NOMO-1 (cell line): ENCODE results near the gene MRPL34.
"Not testable (repeated sequence)": the region's sequence is repeated elsewhere in the genome, so short reads cannot be mapped to it uniquely, and the experiment has no call there.

Experiments
- DNase-seq, 2 experiments: peaks; one replicate each; lab custom pipeline; 2025; ENCODE audit not compliant: unreplicated experiment in 2 of 2; lab: John Stamatoyannopoulos, UW

The MRPL34 gene

DNA sequence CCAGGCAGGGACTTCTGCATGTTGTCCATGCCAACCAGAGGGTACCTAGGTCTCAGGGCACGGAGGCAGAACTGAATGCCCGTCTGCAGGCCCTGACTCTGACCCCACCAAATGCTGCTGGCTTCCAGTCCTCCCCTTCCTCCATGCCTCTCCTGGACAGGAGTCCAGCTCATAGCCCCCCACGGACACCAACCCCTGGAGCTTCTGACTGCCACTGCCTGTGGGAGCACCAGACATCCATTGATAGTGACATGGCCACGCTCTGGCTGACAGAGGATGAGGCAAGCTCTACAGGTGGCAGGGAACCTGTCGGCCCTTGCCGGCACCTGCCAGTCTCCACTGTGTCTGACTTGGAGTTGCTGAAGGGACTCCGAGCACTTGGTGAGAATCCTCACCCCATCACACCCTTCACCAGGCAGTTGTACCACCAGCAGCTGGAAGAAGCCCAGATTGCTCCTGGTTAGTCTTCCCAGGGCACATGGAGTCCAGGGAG, 22.1 kb upstream of the MRPL34 start:
- no peak for DNase-seq

DNA sequence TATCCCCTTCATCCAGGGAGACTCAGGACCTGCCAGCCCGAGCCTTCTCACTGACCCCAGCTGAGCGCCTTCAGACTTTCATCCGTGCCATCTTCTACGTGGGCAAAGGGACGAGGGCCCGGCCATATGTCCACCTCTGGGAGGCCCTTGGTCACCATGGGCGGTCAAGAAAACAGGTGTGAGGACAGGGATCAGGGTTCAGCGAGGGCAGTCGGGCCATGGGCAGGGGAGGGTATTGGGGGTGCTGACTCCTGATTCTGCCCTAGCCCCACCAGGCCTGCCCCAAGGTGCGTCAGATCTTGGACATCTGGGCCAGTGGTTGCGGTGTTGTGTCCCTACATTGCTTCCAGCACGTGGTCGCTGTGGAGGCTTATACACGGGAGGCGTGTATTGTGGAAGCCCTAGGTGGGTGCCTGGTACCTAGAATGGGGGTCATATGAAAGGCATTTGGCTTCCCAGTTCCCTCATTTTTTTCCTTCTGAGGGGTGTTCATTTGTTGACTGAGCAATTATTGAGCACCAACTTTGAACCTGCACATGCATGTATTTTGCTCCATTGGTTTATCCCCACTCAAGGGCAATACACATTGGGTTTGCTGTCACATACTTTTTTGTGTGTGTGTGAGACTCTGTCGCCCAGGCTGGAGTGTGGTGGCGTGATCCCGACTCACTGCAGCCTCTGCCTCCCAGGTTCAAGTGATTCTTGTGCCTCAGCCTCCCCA, 20.1 kb upstream of the MRPL34 start:
- DNase-seq, result no peak

DNA sequence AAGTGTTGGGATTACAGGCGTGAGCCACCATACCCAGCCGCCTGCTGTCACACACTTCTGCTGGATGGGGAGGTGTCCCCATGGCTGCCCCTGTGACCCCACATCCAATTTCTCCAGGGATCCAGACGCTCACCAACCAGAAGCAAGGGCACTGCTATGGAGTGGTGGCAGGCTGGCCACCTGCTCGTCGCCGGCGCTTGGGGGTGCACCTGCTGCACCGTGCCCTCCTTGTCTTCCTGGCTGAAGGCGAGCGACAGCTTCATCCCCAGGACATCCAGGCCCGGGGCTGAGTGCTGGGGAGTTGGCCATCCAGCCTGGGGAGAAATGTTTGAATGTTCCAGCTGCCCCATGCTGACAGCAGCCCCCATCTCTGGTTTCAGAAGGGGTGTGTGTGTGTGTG, 19.4 kb upstream of the MRPL34 start:
- DNase-seq, result no peak

DNA sequence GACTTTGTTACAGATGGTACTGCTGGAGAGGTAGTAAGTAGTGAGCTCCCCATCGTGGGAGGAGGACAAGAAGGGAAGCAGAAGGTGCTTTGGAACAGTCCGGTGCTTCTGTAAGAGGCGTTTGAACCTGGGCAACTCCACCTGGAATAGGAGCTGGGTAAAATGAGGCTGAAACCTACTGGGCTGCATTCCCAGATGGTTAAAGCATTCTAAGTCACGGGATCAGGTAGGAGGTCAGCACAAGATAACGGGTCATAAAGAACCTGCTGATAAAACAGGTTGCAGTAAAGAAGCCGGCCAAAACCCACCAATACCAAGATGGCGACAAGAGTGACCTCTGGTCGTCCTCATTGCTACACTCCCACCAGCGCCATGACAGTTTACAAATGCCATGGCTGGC, 18.9 kb upstream of the MRPL34 start:
- DNase-seq, result no peak

DNA sequence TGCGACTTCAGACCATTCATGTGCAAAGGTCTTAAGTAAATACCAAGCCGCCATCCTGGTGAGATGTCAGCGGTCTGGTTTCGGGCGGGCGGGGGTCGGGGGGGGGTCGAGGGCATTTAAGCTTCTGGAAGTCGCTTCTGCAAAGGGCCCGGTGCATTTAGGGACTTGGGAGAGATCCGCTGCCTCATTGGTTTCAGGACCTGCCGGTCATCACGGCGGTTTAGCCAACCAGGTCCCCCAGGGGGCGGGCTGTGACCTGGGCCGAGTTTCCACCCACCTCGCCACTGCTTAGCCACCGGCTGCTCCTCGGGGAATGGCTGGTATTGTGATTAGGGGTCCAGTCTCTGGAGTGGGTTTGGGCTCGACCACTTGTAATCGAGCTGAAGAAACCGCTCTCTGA, 16.2 kb upstream of the MRPL34 start:
- DNase-seq, result no peak

DNA sequence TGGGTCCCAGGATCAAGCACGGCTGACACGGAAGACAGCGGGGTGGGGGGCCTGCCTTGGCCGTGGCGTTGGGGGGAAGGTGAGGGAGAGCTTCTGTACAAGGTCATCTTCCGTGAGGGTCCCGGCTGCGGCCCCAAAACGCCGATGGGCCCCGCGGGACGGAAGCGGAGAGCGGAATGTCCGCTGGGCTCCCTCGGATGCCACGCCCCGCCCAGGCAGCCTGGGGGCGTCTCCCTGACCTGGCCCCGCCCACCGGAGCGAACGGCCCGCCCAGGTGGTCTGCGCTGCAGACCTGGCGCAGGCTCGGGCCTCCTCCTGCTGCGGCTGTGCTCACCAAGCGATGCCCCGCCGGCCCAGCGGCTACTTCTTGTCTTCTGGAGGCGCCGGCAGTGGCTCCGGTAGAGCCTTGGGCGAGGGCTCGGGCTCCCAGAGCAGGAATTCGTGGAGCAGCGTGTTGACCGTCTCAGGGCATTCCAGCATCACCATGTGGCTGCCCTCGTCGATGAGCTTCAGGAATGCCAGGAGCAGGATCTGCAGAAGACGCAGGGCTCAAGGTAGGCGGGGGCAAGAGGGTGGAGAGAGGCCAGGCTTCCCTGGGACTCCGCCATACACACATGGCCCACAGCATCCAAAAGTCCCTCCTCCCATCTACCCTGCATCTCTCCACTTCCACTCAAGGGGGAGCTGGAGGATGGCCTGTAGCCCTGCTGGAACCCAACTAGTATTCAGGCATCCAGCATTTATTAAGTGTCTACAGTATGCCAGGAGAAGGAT, 13.2 kb upstream of the MRPL34 start:
- DNase-seq, result peak; percentile 62 to 72

DNA sequence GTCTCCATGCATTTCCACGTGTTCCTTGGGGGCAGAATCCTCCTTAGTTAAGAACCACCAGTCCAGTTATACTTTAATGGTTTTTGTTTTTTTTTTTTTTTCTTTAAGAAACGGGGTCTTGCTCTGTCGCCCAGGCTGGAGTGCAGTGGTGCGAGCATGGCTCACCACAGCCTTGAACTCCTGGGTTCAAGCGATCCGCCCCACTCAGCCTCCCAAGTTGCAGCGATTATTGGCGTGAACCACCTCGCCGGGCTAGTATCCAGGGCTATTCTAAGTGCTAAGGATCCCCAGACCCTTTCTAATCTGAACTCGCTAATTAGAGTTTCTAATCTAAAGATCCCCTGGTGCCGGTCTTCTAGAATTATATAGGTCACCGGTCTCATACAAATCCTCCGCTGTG, 12.1 kb upstream of the MRPL34 start:
- DNase-seq, result no peak

DNA sequence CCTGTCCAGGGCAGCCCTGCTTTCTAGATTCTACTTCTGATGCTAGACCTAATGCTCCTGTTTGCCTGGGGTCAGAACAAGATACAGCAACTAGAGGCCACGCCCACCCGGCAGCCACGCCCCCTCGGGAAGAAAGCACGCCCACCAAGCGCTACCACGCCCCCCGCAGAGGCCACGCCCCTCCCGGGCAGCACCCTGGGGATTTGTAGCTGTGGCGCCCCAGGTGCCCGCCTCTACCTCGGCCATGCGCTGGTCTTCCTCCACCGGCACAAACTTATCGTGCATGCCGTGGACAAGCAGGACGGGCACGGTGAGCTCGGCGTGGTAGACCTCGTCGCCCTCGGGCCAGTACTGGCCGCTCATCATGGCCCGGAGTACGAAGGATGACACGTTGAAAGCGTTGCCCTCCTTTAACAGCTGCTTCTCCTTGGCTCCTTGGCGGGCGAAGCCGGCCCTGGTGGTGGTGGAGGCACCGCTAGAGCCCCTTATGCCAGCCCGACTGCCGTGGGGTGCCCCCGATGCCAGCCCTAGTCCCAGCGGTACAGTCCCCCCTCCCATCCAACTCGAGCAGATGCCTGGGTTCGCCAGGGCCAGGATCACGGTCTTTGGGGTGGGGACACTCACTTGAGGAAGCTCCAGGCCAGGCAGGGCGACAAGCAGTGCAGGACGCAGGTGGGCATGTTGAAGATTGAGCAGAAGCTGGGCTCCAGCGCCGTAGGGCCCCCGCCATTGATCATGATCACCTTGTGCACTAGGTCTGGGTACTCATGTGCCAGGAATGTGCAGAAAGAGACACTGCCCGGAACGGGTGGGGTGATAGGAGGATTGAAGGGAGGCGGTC, 11.4 kb upstream of the MRPL34 start:
- no peak for DNase-seq

DNA sequence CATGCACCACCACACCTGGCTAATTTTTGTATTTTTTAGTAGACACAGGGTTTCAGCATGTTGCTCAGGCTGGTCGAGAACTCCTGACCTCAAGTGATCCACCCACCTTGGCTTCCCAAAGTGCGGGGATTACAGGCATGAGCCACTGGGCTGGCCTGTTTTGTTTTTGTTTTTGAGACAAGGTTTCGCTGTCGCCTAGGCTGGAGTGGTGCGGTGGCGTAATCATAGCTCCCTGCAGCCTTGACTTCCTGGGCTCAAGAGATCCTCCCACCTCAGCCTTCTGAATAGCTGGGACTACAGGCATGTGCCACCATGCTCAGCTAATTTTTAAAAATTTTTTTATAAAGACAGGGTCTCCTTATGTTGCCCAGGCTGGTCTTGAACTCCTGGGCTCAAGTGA, 10.1 kb upstream of the MRPL34 start:
- not testable (repeated sequence) for DNase-seq

DNA sequence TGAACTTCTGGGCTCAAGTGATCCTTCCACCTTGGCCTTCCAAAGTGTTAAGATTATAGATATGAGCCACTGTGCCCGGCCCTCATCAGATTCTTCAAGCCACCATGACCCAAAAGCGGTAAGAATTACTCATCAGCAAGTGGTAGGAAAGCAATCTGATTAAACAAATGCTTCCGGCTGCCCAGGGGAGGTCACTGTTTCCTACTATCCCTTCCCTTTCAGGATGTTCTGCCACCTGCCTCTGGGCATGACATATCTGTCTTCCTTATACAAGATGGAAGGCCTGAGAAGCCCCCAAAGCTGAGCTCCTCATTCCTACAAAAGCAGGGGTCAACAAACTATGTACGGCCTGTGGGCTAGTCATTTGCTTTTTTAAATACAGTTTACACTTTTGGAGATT, 9.4 kb upstream of the MRPL34 start:
- DNase-seq, result no peak

DNA sequence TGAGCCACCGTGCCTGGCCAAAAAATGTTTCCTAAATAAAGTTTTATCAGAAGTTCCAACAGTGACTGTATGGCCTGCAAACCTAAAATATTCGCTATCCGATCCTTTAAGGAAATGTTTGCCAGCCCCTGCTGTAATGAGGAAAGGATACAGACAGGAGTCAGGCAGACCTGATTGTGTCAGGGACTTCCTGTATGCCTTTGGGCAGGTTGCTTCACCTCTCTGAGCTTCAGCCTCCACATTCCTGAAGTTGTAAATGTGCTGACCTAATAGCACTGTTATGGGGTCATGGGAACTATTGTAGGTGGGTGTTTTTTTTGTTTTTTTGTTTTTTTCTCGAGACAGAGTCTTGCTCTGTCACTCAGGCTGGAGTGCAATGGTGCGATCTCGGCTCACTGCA, 8.7 kb upstream of the MRPL34 start:
- DNase-seq, result no peak

DNA sequence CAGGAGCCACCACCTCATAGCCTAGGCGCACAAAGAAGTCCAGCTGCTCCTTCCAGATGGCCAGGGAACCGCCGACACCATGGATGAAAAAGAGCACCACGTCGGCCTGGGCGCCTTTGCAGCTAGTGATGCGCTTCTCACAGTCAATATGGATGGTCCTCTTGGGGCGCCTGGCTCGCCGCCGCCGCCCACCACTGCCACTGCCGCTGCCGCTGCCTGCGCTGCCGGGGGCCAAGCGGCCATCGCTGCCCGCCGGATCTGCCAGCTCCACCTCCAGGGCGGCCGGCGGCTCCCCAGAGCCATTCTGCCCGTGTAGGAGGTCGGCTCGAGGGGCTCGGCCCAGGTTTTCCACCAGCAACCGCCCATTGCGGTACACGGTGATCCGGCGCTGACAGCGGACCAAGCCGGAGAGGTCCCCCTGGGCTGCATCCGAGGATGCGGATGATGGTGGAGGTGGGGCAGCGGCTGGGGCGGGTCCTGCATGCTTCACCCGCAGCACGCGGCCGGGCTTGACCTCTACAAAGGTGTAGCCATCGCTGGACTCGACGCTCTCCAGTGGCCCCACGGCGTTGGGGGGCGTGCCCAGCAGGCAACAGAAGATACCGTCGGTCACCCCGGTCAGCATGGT, 4.6 kb upstream of the MRPL34 start:
- DNase-seq, result no peak

DNA sequence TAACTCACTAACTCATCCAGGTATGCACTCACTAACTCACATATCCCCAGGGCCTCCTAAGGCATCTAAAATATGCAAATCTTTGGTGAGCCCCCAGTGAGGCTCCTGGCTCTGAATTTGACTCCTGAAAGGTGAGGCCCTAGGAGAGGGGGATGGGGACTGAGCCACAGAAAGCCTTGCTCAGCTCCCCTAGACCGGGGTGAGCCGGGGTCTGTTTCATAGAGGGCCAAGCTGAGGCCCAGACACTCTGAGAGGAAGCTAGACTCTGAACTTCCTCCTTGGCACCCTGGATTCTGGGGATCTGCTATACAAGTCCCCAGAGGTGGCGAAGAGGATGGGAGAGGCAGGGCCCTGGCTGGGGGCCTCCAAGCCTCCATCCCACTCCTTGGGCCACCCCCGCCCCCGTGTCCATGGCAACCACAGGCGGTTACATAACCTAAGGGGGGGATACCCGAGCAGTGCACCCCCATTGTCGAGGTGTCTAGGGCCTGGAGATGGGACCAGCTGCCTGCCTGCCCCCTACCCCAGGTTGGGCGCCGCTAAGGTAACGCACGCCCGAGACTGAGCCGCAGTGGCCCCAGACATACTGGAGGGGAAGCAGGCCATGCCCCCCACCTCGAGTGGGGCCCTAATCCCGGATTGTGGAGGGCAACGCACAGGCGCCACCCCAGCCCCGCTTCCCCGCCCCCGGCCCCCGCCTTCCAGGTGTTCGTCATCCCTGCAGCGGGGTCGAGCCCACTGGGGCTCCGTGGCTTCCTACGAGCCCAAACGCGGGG, 3.1 kb upstream of the MRPL34 start:
- DNase-seq, result peak; percentile 30 to 62

DNA sequence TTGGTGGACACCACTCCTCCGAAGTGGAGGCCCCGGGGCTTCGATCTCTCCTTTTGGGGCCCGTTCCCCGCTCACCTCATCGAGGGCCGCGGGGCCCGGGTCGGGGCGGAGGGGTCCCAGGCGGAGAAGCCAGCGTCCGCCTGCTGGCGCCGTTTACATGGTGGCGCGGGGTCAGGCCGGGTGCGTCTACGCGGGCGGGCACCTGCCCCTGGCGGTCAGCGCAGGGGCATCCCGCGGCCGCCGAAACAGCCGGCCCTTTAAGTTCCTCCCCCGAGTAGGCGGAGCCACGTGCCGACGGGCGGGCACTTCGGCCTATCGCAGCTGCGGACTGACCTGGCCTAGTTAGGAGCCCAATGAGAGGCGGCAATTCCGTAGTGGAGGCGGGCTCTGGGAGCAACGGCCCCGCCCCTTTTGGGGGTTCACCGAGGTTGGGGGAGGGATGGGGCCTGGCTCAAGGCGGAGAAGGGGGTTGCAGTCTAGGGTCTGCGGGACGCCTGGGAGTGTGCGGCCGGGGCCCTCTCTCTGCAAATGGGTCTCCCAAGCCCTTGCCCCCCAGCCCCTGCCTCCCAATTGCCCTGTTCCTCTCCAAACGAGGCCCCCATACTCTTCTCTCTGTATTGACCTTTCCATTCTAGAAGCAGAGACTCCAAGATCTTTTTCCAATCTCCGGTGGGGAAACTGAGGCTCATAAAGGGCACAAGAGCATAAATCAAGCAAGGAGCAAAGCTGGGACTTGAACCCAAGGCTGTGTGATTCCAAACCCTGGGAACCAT, 2.3 kb upstream of the MRPL34 start, which contains the start of gene ABHD8:
ABHD8 (minus strand) TSS at position 259 of the 773 bp plus-strand sequence. CDS start 1,809 bp downstream, outside the sequence.
- peak; percentile 96 to 97 for DNase-seq

DNA sequence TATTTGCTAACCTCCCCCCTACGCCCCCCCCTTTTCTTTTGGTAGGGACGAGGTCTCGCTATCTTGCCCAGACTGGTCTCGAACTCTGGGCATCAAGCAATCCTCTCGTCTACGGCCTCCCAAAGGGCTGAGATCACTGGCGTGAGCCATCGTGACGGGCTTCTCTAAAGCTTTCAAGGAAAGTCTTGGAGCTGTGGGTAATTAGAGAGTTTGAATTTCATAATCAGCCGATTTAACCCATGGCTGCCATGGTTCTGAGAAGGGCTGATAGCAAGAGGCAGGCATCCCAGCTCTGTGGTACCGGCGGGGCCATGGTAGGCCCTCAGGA, 1.8 kb upstream of the MRPL34 start:
- DNase-seq, result no peak

DNA sequence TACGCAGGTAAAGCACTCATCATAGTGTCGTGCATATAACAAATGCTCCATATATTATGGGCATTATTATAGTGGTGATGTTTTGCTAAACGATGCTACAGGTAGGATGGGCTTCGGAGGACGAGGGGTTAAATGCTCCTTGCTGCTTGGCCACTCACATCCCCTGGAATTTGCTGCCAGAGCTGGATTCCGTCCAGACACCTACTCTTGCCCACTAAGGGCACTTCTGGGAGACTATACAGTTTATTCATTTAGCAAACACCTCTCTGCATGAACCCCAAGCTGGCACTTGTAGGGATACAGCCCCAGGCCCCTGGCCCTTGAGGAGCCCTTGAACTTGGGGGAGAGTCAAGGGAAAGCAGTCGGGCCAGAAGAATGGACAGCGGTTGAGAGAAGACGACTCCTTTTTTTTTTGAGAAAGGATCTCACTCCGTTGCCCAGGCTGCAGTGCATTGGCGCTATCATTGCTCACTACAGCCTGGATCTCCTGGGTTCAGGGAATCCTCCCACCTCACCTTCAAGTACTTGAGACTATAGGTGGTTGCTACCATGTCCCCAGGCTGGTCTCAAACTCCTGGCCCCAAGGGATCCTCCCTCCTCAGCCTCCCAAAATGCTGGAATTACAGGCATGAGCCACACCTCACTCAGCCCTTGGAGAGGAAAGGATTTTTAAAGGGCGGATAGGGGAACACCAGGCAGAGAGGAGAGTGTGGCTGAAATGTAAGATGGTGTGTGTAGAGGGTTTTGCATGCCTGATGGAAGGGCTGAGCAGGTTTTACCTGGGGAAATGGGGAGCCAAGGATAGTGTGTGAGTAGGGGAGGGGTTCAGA, 1.1 kb upstream of the MRPL34 start:
- no peak for DNase-seq

DNA sequence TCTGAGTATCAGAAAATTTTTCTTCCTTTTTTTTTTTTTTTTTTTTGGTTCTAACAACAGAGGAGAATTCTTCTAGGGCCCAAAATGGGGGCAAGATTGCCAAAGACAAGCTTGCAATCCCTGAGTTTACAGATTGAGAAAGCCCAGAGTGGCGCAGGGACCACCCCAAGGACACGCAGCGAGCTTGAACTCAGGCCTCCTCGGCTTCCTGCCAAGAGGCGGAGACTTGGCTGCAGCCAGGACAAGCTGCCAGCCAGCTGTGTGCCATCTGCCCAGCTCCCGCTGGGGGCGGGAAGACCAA, 506 bp upstream of the MRPL34 start:
- DNase-seq, result no peak

DNA sequence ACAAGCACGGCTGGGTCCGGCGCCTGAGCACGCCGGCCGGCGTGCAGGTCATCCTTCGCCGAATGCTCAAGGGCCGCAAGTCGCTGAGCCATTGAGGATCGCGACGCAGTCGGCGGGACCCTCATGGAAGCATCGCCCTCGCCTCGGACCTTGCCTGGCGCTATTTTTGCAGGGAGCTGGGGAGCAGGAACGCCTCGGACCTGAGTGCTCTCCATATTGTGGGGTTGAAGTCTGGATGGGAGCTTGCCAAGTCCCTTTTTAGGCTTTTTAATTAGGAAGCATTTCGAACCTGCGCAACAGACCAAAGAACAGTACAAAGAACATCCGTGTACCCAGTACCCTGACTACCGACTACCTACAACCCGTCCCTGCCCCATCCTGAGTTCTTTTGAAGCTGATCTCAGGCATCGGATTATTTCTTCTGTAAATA, 628 bp downstream of the MRPL34 start:
- no peak for DNase-seq
